GM23338 (cell line): ENCODE results near the gene OR5M10. TPM values are rescaled to one million over a fixed set of nuclear protein-coding genes. Genes with fewer than 3 reads are reported as not detected.

Experiments
- ATAC-seq: fragments of 200-7000 bp; cut with Tn5 transposase; 3 replicates; pipeline ENCODE4 v1.9.1; 2020
- DNase-seq: peaks from one replicate; pipeline ENCODE4 v3.0.0-alpha.2; 2015; ENCODE audit warnings: low spot score
- H2AFZ ChIP-seq: fragments of 200-600 bp; sonication (generic); 2 replicates; pipeline ENCODE4 v1.8.0; 2016; ENCODE audit warnings: antibody characterized with exemption, mild to moderate bottlenecking, moderate library complexity
- H3F3A ChIP-seq: fragments of 200-600 bp; sonication (generic); replicated peaks from 2 replicates; pipeline ENCODE4 v1.8.0; 2017; ENCODE audit warnings: antibody characterized with exemption, mixed run types, low read depth
- H3K27ac ChIP-seq: fragments of 200-600 bp; sonication (generic); 2 replicates; pipeline ENCODE4 v1.6.1; 2016; ENCODE audit warnings: low read depth
- H3K27me3 ChIP-seq: fragments of 200-600 bp; sonication (generic); 2 replicates; pipeline ENCODE4 v1.8.0; 2016; ENCODE audit warnings: mild to moderate bottlenecking, mixed run types, moderate library complexity; ENCODE audit not compliant: insufficient read depth
- H3K36me3 ChIP-seq: fragments of 200-600 bp; sonication (generic); 2 replicates; pipeline ENCODE4 v1.8.0; 2016; ENCODE audit warnings: mild to moderate bottlenecking; ENCODE audit not compliant: insufficient read depth
- H3K4me1 ChIP-seq: fragments of 200-600 bp; sonication (generic); 2 replicates; pipeline ENCODE4 v1.8.0; 2016; ENCODE audit warnings: mild to moderate bottlenecking, moderate library complexity; ENCODE audit not compliant: insufficient read depth
- H3K4me2 ChIP-seq: fragments of 200-600 bp; sonication (generic); 2 replicates; pipeline ENCODE4 v1.7.1; 2017; ENCODE audit warnings: mixed run types
- H3K4me3 ChIP-seq: fragments of 200-600 bp; sonication (generic); 2 replicates; pipeline ENCODE4 v1.6.1; 2016; ENCODE audit warnings: mixed run types
- H3K79me2 ChIP-seq: fragments of 200-600 bp; sonication (generic); replicated peaks from 2 replicates; pipeline ENCODE4 v1.8.0; 2017; ENCODE audit warnings: mild to moderate bottlenecking; ENCODE audit not compliant: insufficient read depth
- H3K9me2 ChIP-seq: fragments of 200-600 bp; sonication (generic); 2 replicates; pipeline ENCODE4 v1.8.0; 2017; ENCODE audit not compliant: insufficient read depth
- H4K20me1 ChIP-seq: fragments of 200-600 bp; sonication (generic); replicated peaks from 2 replicates; pipeline ENCODE4 v1.8.0; 2017; ENCODE audit warnings: mild to moderate bottlenecking; ENCODE audit not compliant: insufficient read depth
- H3K27ac Mint-ChIP-seq: 2 replicates; pipeline ENCODE4 v1.8.0; 2020; ENCODE audit warnings: inconsistent platforms, mild to moderate bottlenecking, moderate library complexity, mixed read lengths
- H3K27me3 Mint-ChIP-seq: 3 replicates; pipeline ENCODE4 v1.8.0; 2022; ENCODE audit warnings: low read depth, mild to moderate bottlenecking, moderate library complexity, mixed read lengths, inconsistent platforms; ENCODE audit not compliant: insufficient read depth, poor library complexity
- H3K36me3 Mint-ChIP-seq: 3 replicates; pipeline ENCODE4 v1.8.0; 2021; ENCODE audit warnings: low read depth, mild to moderate bottlenecking, inconsistent platforms, moderate library complexity, mixed read lengths
- H3K4me1 Mint-ChIP-seq: 3 replicates; pipeline ENCODE4 v1.8.0; 2020; ENCODE audit warnings: mild to moderate bottlenecking, inconsistent platforms, mixed read lengths
- H3K4me3 Mint-ChIP-seq: 3 replicates; pipeline ENCODE4 v1.8.0; 2021; ENCODE audit warnings: moderate library complexity, mild to moderate bottlenecking, inconsistent platforms, mixed read lengths
- H3K9me3 Mint-ChIP-seq: 3 replicates; pipeline ENCODE4 v1.8.0; 2020; ENCODE audit warnings: moderate library complexity, mild to moderate bottlenecking, inconsistent platforms, mixed read lengths
- CREB1 ChIP-seq: fragments of 250-450 bp; sonication (Bioruptor Pico); IDR thresholded peaks from 2 replicates; pipeline ENCODE4 v1.5.0; 2020; ENCODE audit warnings: low read depth, mild to moderate bottlenecking, moderate library complexity
- CTCF ChIP-seq, 2 experiments: fragments of 200-600 bp in 1 of 2; sonication (generic) in 1 of 2; conservative IDR thresholded peaks; 2 replicates each; pipeline versions ENCODE4 v1.5.1 to v1.6.1; 2016 to 2017; ENCODE audit warnings: antibody characterized with exemption in 2 of 2, low read depth in 2 of 2, mild to moderate bottlenecking in 2 of 2, moderate library complexity in 1 of 2
- EZH2phosphoT487 ChIP-seq: fragments of 200-600 bp; sonication (generic); IDR thresholded peaks from one replicate; pipeline ENCODE4 v1.8.1; 2018; ENCODE audit warnings: antibody characterized with exemption; ENCODE audit not compliant: unreplicated experiment
- JUNB ChIP-seq: IDR thresholded peaks from one replicate; pipeline ENCODE4 v1.6.1; 2016; ENCODE audit warnings: antibody characterized with exemption; ENCODE audit not compliant: unreplicated experiment
- REST ChIP-seq: IDR thresholded peaks from one replicate; pipeline ENCODE4 v1.6.1; 2018; ENCODE audit warnings: antibody characterized with exemption; ENCODE audit not compliant: unreplicated experiment
- STAT1 ChIP-seq: IDR thresholded peaks from one replicate; pipeline ENCODE4 v1.6.1; 2016; ENCODE audit warnings: antibody characterized with exemption; ENCODE audit not compliant: unreplicated experiment
- ZNF114 ChIP-seq: fragments of 250-450 bp; sonication (Bioruptor Pico); IDR thresholded peaks from 2 replicates; pipeline ENCODE4 v1.5.0; 2020; ENCODE audit warnings: mild to moderate bottlenecking, moderate library complexity
- ZNF331 ChIP-seq: fragments of 250-450 bp; sonication (Bioruptor Pico); IDR thresholded peaks from 2 replicates; pipeline ENCODE4 v1.5.0; 2020; ENCODE audit warnings: low read depth, mild to moderate bottlenecking, moderate library complexity
- ZNF462 ChIP-seq: fragments of 250-450 bp; sonication (Bioruptor Pico); IDR thresholded peaks from 2 replicates; pipeline ENCODE4 v1.5.0; 2020; ENCODE audit warnings: mild to moderate bottlenecking, moderate library complexity
- polyA plus RNA-seq: library from polyadenylated mRNA; unstranded; fragments of >200 nt; fragmentation: Nextera tagmentation; extraction: Ambion mirVana; gene quantifications from 2 replicates; pipeline ENCODE4 v1.2.1, GENCODE V29; 2016
- total RNA-seq: library from RNA; depleted of rRNA; stranded (reverse); fragments of >200 nt; shearing (Covaris generic); gene quantifications from 2 replicates; pipeline ENCODE4 v1.2.3, GENCODE V29; 2014

OR5M10 gene
- total and polyA plus RNA-seq, 2 experiments from 2014 or later: not detected

GRCh38 chr11:56543157-56543556 lies 34.4 kb downstream of the OR5M10 start, which contains the start of gene OR5M11 (continued):
- TF ChIP-seq REST: no peak
- no peak for TF ChIP-seq CTCF (conservative IDR thresholded peaks at IDR 0.05; ENCODE audit: low read depth in 2 of 2)
- no peak for TF ChIP-seq CREB1 (CRISPR knock-in tag)
- no peak for TF ChIP-seq ZNF114 (CRISPR knock-in tag)
- no peak for TF ChIP-seq STAT1

- TF ChIP-seq EZH2phosphoT487 (no peak), STAT1 (no peak), JUNB (no peak), ZNF114 (CRISPR knock-in tag) (no peak), ZNF331 (CRISPR knock-in tag) (no peak), CREB1 (CRISPR knock-in tag) (no peak), ZNF462 (CRISPR knock-in tag) (no peak), CTCF (conservative IDR thresholded peaks at IDR 0.05; ENCODE audit: low read depth in 2 of 2) (no peak)
- no peak for DNase-seq
- Histone ChIP-seq H3F3A (no peaks in the 10 kb centered on the region), H3K4me3 (no peak overlapping the region), H3K4me1 (no peaks in the 10 kb centered on the region), H3K9me2 (no peaks in the 10 kb centered on the region; the same call in 1 of the 2 replicates), H4K20me1 (no peaks in the 10 kb centered on the region), H3K4me2 (no peak overlapping the region), H3K27ac (no peak overlapping the region), H3K79me2 (no peaks in the 10 kb centered on the region), H3K27me3 (no peaks in the 10 kb centered on the region), H3K36me3 (no peaks in the 10 kb centered on the region), H2AFZ (no peak overlapping the region)
- Mint-ChIP-seq H3K36me3 (no peaks in the 10 kb centered on the region), H3K9me3 (no peaks in the 10 kb centered on the region), H3K27ac (no peak overlapping the region), H3K27me3 (peaks cover 2% of the 10 kb centered on the region), H3K4me3 (no peak overlapping the region), H3K4me1 (no peaks in the 10 kb centered on the region)
- no peak for ATAC-seq
Measured at GRCh38 chr11:56533054-56533740, 44.3 kb downstream of the OR5M10 start.
